Globus pallidus (tissue), 1 donor: ENCODE results near the gene ELMO1.
A peak's percentile ranks its signal among the peaks of the same experiment; 100 is the strongest.

Experiments
- DNase-seq: peaks from one replicate; pipeline ENCODE4 v3.0.0-alpha.2; 2015; ENCODE audit warnings: low spot score

ELMO1 gene

GRCh38 chr7:37269711-37270508, 178.8 kb downstream of the ELMO1 start:
- DNase-seq: no peak

- DNase-seq: no peak
Measured at GRCh38 chr7:37267251-37267650, 181.4 kb downstream of the ELMO1 start.

GRCh38 chr7:37265876-37266275, 182.8 kb downstream of the ELMO1 start:
- no peak for DNase-seq

GRCh38 chr7:37265006-37265405, 183.7 kb downstream of the ELMO1 start:
- DNase-seq: no peak

GRCh38 chr7:37262181-37262580, 186.5 kb downstream of the ELMO1 start:
- DNase-seq: no peak

- no peak for DNase-seq
Measured at GRCh38 chr7:37259319-37259821, 189.3 kb downstream of the ELMO1 start.

GRCh38 chr7:37256631-37257030, 192.0 kb downstream of the ELMO1 start:
- DNase-seq: no peak

GRCh38 chr7:37255327-37255944, 193.2 kb downstream of the ELMO1 start:
- no peak for DNase-seq

- DNase-seq: peak; percentile 86
Measured at GRCh38 chr7:37251222-37251621, 197.4 kb downstream of the ELMO1 start.

GRCh38 chr7:37249240-37249639, 199.4 kb downstream of the ELMO1 start:
- no peak for DNase-seq

- DNase-seq: no peak
Measured at GRCh38 chr7:37248396-37248861, 200.2 kb downstream of the ELMO1 start.

GRCh38 chr7:37247861-37248260, 200.8 kb downstream of the ELMO1 start:
- DNase-seq: no peak

- DNase-seq: no peak
Measured at GRCh38 chr7:37245590-37245989, 203.1 kb downstream of the ELMO1 start.

- DNase-seq: no peak
Measured at GRCh38 chr7:37236906-37237305, 211.8 kb downstream of the ELMO1 start.

GRCh38 chr7:37235813-37236212, 212.9 kb downstream of the ELMO1 start:
- DNase-seq: no peak

- peak; percentile 74 for DNase-seq
Measured at GRCh38 chr7:37234928-37235327, 213.7 kb downstream of the ELMO1 start.

GRCh38 chr7:37234334-37234733, 214.3 kb downstream of the ELMO1 start:
- no peak for DNase-seq

- no peak for DNase-seq
Measured at GRCh38 chr7:37231613-37232012, 217.1 kb downstream of the ELMO1 start.

- peak; percentile 76 for DNase-seq
Measured at GRCh38 chr7:37230221-37230620, 218.4 kb downstream of the ELMO1 start.

- DNase-seq: no peak
Measured at GRCh38 chr7:37229381-37229780, 219.3 kb downstream of the ELMO1 start.

- DNase-seq: no peak
Measured at GRCh38 chr7:37225285-37225969, 223.2 kb downstream of the ELMO1 start.

- DNase-seq: no peak
Measured at GRCh38 chr7:37224746-37225145, 223.9 kb downstream of the ELMO1 start.

- DNase-seq: no peak
Measured at GRCh38 chr7:37220664-37221063, 228.0 kb downstream of the ELMO1 start.
